K562 (cell line): ENCODE measurements around the gene ZDHHC24. TPM values are rescaled to one million over a fixed set of nuclear protein-coding genes. Genes with fewer than 3 reads are reported as not detected.

Experiments used
- CXXC5 ChIP-seq: fragments of 250-450 bp; sonication (Bioruptor Pico); IDR thresholded peaks from 2 replicates; pipeline ENCODE4 v1.8.0; 2022; ENCODE audit warnings: inconsistent platforms, mild to moderate bottlenecking, moderate library complexity
- FOXA3 ChIP-seq, 2 experiments: fragments of 450-650 bp in 1 of 2; sonication (generic) in 1 of 2; formaldehyde crosslinking; IDR thresholded peaks in 1 of 2; conservative IDR thresholded peaks in 1 of 2; 2 replicates each; pipeline versions ENCODE4 v1.4.0 to v1.8.0; 2020 to 2022; ENCODE audit warnings: mild to moderate bottlenecking in 2 of 2, missing genetic modification reagents in 1 of 2
- KDM5B ChIP-seq: fragments of 200-600 bp; sonication (generic); IDR thresholded peaks from 2 replicates; pipeline ENCODE4 v1.6.1; 2012; ENCODE audit warnings: low read depth, mild to moderate bottlenecking, moderate library complexity, low read length, control low read depth, inconsistent platforms; ENCODE audit not compliant: insufficient replicate concordance
- MCM2 ChIP-seq: fragments of 450-650 bp; IDR thresholded peaks from 2 replicates; pipeline ENCODE4 v1.6.1; 2017; ENCODE audit warnings: low read depth, mild to moderate bottlenecking
- MEF2D ChIP-seq: conservative IDR thresholded peaks from 2 replicates; pipeline ENCODE4 v1.6.1; 2016; ENCODE audit warnings: low read depth, missing genetic modification characterization, missing compliant biosample characterization
- OTX1 ChIP-seq: fragments of 450-650 bp; formaldehyde crosslinking; IDR thresholded peaks from 2 replicates; pipeline ENCODE4 v1.4.0; 2022; ENCODE audit warnings: mild to moderate bottlenecking
- PHF20 ChIP-seq: fragments of 450-650 bp; IDR thresholded peaks from 2 replicates; pipeline ENCODE4 v1.6.1; 2018; ENCODE audit not compliant: partially characterized antibody
- PYGO2 ChIP-seq: fragments of 450-650 bp; IDR thresholded peaks from 2 replicates; pipeline ENCODE4 v1.6.1; 2016; ENCODE audit warnings: mild to moderate bottlenecking, missing genetic modification characterization, moderate library complexity, missing compliant biosample characterization
- RERE ChIP-seq: sonication (generic); formaldehyde crosslinking; IDR thresholded peaks from 2 replicates; pipeline ENCODE4 v1.8.0; 2023; ENCODE audit warnings: missing genetic modification reagents, mild to moderate bottlenecking, borderline replicate concordance
- SRSF7 ChIP-seq: fragments of 200-400 bp; formaldehyde crosslinking; optimal IDR thresholded peaks from 2 replicates; pipeline ENCODE3; 2017; ENCODE audit warnings: mild to moderate bottlenecking, low read depth, low read length
- TCF7L2 ChIP-seq: fragments of 150-350 bp; IDR thresholded peaks from 2 replicates; pipeline ENCODE4 v1.6.1; 2016; ENCODE audit warnings: low read depth, mild to moderate bottlenecking, low read length, moderate library complexity
- TCFL5 ChIP-seq: fragments of 250-450 bp; sonication (Bioruptor Pico); conservative IDR thresholded peaks from 2 replicates; pipeline ENCODE4 v1.6.1; 2021; ENCODE audit warnings: mild to moderate bottlenecking, moderate library complexity, matching md5 sums
- ZNF41 ChIP-seq: fragments of 250-450 bp; sonication (Bioruptor Pico); conservative IDR thresholded peaks from 2 replicates; pipeline ENCODE4 v1.4.0; 2020; ENCODE audit warnings: mild to moderate bottlenecking
- ZNF436 ChIP-seq: fragments of 250-450, 450-650 bp; sonication (Bioruptor Pico); formaldehyde crosslinking; IDR thresholded peaks from 2 replicates; pipeline ENCODE4 v1.7.0; 2020; ENCODE audit warnings: mild to moderate bottlenecking
- polyA plus RNA-seq, 8 experiments: library from polyadenylated mRNA; depleted of rRNA in 4 of 8; stranded (reverse) in 5 of 8; unstranded in 3 of 8; fragments of >200 nt; fragmentation: Nextera tagmentation in 2 of 8; fragmentation: Illumina TruSeq in 1 of 8; extraction: Ambion mirVana in 2 of 8; extraction: Trizol in 1 of 8; gene quantifications; 2 replicates each; pipeline versions ENCODE4 v1.2.1 to v1.2.3, GENCODE V29; 2011 to 2014; ENCODE audit warnings: inconsistent platforms in 1 of 8, missing spikeins in 1 of 8
- total RNA-seq, 7 experiments: library from RNA; depleted of rRNA in 6 of 7; stranded (reverse); fragments of >200 nt in 6 of 7; fragmentation: Illumina TruSeq in 2 of 7; extraction: Trizol in 2 of 7; gene quantifications; 2 replicates each; pipeline versions ENCODE4 v1.2.1 to v1.2.3, GENCODE V29; 2011 to 2021; ENCODE audit warnings: low replicate concordance in 1 of 7
- TF ChIP-seq, protein P1 (sequence below): sonication (generic); formaldehyde crosslinking; IDR thresholded peaks from 2 replicates; pipeline ENCODE4 v1.8.0; 2022; ENCODE audit warnings: mild to moderate bottlenecking, missing genetic modification reagents
- TF ChIP-seq, protein P2 (sequence below): fragments of 450-650 bp; formaldehyde crosslinking; IDR thresholded peaks from 2 replicates; pipeline ENCODE4 v1.4.0; 2022; ENCODE audit warnings: missing genetic modification characterization

Gene ZDHHC24
- total and polyA plus RNA-seq, 9 of the 15 experiments (the other 6 are each of a cell fraction or from before 2014, with no cell fraction given) = 0.45 to 11.2 (median 2.7) TPM

DNA sequence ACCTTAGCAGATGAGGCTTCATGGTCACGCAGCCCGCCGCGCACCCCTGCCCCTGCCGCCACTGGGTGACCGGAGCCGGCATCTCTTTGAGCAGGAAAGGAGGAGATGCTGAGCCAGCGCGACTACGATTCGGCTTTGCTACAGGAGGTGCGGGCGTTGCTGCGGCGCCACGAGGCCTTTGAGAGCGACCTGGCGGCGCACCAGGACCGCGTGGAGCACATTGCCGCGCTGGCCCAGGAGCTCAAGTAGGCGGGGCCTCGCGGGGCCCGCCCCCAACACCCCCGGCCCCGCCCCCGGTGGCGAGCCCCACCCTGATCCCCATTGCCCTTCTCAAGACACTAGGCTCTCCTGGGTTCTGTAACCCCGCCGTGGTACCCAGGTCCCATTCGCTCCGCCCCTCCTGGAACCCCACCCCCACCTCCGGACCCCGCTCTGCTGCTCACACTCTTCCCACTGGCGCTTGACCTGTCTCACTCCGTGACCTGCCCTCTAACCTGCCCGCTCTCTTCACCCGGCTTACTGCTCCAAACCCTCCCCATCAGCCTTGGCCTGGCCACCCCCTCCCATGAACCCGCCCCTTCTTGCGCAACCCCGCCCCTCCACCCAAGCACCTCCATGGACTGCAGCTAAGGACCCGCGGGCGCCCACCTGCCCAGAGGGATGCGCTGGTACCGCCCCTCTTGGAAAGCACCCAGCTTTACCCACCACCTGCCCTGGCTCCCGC is 13.5 kb upstream of the ZDHHC24 start (continued):
- TF ChIP-seq, protein P1, sequence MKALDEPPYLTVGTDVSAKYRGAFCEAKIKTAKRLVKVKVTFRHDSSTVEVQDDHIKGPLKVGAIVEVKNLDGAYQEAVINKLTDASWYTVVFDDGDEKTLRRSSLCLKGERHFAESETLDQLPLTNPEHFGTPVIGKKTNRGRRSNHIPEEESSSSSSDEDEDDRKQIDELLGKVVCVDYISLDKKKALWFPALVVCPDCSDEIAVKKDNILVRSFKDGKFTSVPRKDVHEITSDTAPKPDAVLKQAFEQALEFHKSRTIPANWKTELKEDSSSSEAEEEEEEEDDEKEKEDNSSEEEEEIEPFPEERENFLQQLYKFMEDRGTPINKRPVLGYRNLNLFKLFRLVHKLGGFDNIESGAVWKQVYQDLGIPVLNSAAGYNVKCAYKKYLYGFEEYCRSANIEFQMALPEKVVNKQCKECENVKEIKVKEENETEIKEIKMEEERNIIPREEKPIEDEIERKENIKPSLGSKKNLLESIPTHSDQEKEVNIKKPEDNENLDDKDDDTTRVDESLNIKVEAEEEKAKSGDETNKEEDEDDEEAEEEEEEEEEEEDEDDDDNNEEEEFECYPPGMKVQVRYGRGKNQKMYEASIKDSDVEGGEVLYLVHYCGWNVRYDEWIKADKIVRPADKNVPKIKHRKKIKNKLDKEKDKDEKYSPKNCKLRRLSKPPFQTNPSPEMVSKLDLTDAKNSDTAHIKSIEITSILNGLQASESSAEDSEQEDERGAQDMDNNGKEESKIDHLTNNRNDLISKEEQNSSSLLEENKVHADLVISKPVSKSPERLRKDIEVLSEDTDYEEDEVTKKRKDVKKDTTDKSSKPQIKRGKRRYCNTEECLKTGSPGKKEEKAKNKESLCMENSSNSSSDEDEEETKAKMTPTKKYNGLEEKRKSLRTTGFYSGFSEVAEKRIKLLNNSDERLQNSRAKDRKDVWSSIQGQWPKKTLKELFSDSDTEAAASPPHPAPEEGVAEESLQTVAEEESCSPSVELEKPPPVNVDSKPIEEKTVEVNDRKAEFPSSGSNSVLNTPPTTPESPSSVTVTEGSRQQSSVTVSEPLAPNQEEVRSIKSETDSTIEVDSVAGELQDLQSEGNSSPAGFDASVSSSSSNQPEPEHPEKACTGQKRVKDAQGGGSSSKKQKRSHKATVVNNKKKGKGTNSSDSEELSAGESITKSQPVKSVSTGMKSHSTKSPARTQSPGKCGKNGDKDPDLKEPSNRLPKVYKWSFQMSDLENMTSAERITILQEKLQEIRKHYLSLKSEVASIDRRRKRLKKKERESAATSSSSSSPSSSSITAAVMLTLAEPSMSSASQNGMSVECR (CRISPR knock-in tag) = peak; percentile 48; the same call in 1 of the 2 replicates
- no peak for TF ChIP-seq ZNF436 (CRISPR knock-in tag)
- no peak for TF ChIP-seq ZNF41
- TF ChIP-seq MCM2 = no peak
- TF ChIP-seq PYGO2 = no peak
- no peak for TF ChIP-seq SRSF7
- TF ChIP-seq KDM5B = no peak
- no peak for TF ChIP-seq TCFL5 (CRISPR knock-in tag)
- TF ChIP-seq TCF7L2 = no peak
- peak; percentile 47 for TF ChIP-seq CXXC5 (CRISPR knock-in tag)
- TF ChIP-seq MEF2D (tag) = no peak
- TF ChIP-seq, protein P2, sequence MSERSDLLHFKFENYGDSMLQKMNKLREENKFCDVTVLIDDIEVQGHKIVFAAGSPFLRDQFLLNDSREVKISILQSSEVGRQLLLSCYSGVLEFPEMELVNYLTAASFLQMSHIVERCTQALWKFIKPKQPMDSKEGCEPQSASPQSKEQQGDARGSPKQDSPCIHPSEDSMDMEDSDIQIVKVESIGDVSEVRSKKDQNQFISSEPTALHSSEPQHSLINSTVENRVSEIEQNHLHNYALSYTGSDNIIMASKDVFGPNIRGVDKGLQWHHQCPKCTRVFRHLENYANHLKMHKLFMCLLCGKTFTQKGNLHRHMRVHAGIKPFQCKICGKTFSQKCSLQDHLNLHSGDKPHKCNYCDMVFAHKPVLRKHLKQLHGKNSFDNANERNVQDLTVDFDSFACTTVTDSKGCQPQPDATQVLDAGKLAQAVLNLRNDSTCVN (CRISPR knock-in tag) = no peak
- peak; percentile 56 for TF ChIP-seq PHF20
- TF ChIP-seq RERE (CRISPR knock-in tag) = no peak
- TF ChIP-seq FOXA3 (CRISPR knock-in tag; conservative IDR thresholded peaks at IDR 0.05 in 1 of 2, IDR thresholded peaks at IDR 0.05 in 1 of 2) = peak in 1 of 2 experiments; percentile 77; a peak in 1 of 4 replicates
- no peak for TF ChIP-seq OTX1 (CRISPR knock-in tag)
